ENCODE results near the gene ACSS3.
"Not testable (repeated sequence)": the region's sequence is repeated elsewhere in the genome, so short reads cannot be mapped to it uniquely, and the experiment has no call there.

The ACSS3 gene

DNA sequence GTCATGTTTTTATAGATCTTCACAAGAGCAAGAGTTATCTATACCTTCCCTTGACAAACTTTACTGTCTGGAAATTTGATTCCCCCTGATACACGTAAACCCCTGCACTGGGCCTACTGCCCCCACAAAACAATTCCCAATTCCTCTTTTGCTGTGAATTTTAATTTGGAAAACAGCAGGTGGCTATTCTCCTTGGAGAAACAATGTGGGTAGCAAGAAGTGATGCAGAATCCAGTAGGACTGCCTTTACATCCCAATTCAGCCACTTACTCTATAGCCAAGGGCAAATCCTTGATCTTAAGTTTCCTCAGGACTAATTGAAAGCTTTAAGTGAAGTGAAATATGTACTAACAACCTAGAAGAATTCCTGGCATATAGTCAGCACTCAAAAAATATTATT, 129.3 kb downstream of the ACSS3 start:
- H3K4me3 ChIP-seq (ENCODE audit: low read depth, low read length): no peak overlapping the region
- TF ChIP-seq, protein P1, sequence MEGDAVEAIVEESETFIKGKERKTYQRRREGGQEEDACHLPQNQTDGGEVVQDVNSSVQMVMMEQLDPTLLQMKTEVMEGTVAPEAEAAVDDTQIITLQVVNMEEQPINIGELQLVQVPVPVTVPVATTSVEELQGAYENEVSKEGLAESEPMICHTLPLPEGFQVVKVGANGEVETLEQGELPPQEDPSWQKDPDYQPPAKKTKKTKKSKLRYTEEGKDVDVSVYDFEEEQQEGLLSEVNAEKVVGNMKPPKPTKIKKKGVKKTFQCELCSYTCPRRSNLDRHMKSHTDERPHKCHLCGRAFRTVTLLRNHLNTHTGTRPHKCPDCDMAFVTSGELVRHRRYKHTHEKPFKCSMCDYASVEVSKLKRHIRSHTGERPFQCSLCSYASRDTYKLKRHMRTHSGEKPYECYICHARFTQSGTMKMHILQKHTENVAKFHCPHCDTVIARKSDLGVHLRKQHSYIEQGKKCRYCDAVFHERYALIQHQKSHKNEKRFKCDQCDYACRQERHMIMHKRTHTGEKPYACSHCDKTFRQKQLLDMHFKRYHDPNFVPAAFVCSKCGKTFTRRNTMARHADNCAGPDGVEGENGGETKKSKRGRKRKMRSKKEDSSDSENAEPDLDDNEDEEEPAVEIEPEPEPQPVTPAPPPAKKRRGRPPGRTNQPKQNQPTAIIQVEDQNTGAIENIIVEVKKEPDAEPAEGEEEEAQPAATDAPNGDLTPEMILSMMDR (IDR thresholded peaks at IDR 0.05; ENCODE audit: borderline replicate concordance, insufficient read depth, low read depth, low read length): no peak

DNA sequence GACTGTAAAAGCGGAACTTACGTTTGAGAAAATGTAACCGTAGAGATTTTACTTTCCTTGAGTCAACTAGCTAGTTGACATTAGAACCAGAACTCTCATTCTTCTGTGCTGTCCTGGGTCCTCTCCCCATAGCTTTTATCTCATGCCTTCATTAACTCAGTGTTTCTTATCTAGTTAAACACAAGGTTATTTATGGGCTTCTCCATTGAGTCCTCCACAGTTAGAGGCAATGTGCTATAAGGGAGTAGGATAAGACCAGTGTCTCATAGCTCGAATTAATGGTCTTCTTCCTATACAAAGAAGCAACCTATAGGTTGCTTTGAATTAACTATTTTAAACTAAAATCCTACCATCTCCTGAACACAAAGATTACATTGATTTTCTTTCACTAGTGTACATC, 129.8 kb downstream of the ACSS3 start:
- TF ChIP-seq, protein P1 (IDR thresholded peaks at IDR 0.05; ENCODE audit: borderline replicate concordance, insufficient read depth, low read depth, low read length): no peak
- no peak overlapping the region for H3K4me3 ChIP-seq (ENCODE audit: low read depth, low read length)

DNA sequence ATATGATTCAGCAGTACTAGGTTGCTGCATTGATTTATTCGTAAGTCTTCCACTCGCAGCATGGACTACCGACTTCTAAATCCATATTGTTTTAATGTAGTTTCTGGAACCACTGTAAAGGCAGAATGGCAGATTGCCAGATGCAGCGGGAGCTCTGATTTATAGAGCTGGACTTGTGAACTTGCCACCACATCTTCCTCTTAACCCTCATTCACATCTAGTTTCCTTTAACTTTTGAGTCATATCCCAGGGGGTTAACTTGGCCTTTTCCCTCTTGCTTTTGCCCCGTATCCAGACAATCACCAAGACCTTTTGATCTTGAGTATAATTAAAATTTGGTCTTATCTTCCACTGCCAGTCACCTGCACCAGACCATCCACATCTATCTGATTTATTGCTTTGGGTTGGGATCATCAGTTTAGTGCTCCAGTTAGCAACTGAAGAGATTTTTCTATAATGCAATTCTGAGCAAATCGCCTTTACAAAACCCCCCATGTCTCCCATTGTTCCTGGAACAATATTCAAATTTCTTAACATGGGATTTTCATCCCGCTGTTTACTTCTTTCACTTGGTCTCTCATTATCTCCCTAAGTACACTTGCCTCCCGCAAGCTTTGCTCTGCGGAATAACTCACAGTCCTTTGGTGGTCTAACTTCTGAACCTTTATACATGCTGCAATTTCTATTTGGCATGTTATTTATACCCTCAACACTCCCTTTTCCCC, 130.5 kb downstream of the ACSS3 start:
- H3K4me3 ChIP-seq (ENCODE audit: low read depth, low read length): no peak overlapping the region
- TF ChIP-seq, protein P1 (IDR thresholded peaks at IDR 0.05; ENCODE audit: borderline replicate concordance, insufficient read depth, low read depth, low read length): no peak

DNA sequence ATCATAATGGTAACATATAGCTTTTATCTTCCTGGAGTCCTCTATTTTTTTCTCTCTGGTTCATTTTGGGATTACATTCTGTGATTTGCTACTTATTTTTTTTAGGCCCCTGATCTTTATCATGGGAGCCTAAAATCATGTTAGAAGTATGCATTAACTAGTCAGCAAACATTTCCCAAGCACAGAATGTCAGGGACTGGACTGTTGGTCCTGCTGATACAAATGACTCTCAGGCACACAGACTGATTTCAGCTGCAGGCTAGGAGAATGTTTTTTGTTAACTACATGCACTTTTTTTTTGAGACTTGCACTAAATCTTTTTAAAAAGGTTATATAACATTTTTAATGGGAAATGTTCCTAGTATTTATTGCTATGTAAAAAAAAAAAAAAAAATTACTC, 131.1 kb downstream of the ACSS3 start:
- no peak overlapping the region for H3K4me3 ChIP-seq (ENCODE audit: low read depth, low read length)
- TF ChIP-seq, protein P1 (IDR thresholded peaks at IDR 0.05; ENCODE audit: borderline replicate concordance, insufficient read depth, low read depth, low read length): no peak

DNA sequence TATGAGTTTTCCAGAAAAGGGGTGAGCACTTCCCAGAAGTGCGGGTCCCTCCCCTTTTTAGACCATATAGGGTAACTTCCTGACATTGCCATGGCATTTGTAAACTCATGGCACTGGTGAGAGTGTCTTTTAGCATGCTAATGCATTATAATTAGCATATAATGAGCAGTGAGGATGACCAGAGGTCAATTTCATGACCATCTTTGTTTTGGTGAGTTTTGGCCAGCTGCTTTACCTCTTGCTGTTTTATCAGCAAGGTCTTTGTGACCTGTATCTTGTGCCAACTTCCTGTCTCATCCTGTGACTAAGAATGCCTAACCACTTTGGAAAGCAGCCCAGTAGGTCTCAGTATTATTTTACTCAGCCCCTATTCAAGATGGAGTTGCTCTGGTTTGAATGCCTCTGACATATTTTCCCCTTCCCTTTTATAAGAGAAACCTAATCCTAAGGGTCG, 131.9 kb downstream of the ACSS3 start:
- not testable (repeated sequence) for H3K4me3 ChIP-seq (ENCODE audit: low read depth, low read length)

DNA sequence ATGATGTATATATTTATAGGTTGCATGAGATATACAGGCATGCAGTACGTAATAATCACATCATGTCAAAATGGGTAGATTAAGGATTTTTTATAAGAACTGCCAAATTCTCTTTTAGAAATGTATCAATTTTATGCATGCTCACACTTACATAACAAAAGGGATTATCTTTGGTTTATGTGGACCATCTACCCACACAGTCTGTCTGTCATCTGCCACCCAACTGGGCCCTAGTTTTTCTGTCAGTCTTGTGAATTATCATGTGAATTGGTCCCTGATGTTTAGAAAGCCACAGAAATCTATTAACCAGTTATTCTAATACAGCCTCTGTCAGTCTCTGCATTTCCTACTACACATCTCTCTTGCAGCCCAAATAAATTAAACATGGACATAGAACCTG, 133.4 kb downstream of the ACSS3 start:
- TF ChIP-seq, protein P1 (IDR thresholded peaks at IDR 0.05; ENCODE audit: borderline replicate concordance, insufficient read depth, low read depth, low read length): no peak
- no peak overlapping the region for H3K4me3 ChIP-seq (ENCODE audit: low read depth, low read length)

DNA sequence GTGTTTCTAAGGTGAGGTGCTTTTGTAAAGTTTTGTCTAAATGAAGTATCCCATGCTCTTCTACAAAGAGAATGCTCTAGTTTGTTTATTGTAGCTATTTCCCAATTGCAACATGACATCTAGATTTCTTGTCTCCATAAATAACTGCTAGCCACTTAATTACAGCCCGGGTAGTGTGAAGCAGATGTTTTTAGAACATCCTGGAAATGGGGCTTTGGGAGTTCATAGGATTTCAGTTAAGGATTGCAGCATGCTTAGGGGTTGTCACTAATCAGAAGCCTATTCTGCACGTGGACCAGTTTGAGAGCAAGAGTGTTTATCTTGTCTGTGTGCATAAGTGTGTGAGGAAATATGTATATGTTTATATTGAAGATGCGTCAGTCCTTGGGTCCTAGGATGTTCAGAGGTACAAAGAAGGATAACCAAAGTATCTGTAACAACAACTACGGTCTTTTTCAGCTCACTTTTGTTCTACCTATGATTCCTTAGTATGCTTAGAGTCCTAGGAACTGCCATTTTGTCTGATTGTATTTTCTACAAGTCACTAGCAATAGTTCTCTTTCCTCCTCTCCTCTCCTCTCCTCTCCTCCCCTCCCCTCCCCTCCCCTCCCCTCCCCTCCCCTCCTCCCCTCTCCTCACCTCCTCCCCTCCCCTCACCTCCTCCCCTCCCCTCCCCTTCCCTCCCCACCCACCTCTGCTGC, 135.3 kb downstream of the ACSS3 start:
- H3K4me3 ChIP-seq (ENCODE audit: low read depth, low read length): no peak overlapping the region
- TF ChIP-seq, protein P1 (IDR thresholded peaks at IDR 0.05; ENCODE audit: borderline replicate concordance, insufficient read depth, low read depth, low read length): no peak
